NCI-H748 (cell line): ENCODE results near the gene ISG15.
"Not testable (repeated sequence)": the region's sequence is repeated elsewhere in the genome, so short reads cannot be mapped to it uniquely, and the experiment has no call there.

ENCODE experiments used
- DNase-seq: peaks from one replicate; lab custom pipeline; 2025; ENCODE audit not compliant: unreplicated experiment; lab: John Stamatoyannopoulos, UW

Gene ISG15

GRCh38 chr1:1044455-1045078 lies 31.3 kb downstream of the ISG15 start:
- DNase-seq, result no peak

DNA sequence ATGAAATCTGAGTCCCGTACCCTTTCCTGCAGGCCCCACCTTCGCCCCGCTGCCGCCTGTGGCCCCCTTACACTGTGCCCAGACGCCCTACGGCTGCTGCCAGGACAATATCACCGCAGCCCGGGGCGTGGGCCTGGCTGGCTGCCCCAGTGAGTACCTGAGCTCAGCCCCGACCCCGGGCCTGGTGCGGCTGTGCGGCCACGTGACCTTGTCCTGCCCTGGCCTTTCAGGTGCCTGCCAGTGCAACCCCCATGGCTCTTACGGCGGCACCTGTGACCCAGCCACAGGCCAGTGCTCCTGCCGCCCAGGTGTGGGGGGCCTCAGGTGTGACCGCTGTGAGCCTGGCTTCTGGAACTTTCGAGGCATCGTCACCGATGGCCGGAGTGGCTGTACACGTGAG lies 31.8 kb downstream of the ISG15 start:
- DNase-seq, result no peak

DNA sequence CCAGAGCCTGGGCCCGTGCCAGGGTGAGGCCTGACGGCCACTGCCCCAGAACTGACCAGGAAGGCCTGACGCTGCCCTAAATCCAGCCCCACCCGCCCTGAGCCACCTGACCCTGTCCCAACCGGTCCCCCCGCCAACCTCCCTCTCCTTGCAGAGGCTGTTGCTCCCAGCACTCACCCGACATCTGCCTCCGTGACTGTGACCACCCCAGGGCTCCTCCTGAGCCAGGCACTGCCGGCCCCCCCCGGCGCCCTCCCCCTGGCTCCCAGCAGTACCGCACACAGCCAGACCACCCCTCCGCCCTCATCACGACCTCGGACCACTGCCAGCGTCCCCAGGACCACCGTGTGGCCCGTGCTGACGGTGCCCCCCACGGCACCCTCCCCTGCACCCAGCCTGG lies 32.9 kb downstream of the ISG15 start:
- no peak for DNase-seq

GRCh38 chr1:1046767-1047166 lies 33.5 kb downstream of the ISG15 start:
- DNase-seq, result no peak

DNA sequence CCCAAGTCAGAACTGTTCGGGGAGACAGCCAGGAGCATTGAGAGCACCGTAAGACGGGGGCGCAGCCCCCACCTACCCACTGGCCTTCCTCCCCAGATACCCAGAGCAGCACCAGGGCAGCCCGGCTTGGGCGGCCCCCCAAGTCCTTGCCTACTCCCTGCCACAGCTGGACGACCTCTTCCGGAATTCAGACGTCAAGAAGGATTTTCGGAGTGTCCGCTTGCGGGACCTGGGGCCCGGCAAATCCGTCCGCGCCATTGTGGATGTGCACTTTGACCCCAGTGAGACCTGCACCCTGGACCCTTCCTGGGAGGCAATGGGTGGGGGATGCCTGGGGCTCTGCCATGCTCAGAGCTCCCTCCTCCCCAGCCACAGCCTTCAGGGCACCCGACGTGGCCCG lies 34.1 kb downstream of the ISG15 start:
- DNase-seq, result no peak

DNA sequence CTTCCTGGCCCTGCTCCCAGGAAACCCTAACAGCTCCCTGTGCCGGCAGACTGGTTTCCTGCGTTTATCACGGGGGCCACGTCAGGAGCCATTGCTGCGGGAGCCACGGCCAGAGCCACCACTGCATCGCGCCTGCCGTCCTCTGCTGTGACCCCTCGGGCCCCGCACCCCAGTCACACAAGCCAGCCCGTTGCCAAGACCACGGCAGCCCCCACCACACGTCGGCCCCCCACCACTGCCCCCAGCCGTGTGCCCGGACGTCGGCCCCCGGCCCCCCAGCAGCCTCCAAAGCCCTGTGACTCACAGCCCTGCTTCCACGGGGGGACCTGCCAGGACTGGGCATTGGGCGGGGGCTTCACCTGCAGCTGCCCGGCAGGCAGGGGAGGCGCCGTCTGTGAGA lies 34.7 kb downstream of the ISG15 start:
- no peak for DNase-seq

DNA sequence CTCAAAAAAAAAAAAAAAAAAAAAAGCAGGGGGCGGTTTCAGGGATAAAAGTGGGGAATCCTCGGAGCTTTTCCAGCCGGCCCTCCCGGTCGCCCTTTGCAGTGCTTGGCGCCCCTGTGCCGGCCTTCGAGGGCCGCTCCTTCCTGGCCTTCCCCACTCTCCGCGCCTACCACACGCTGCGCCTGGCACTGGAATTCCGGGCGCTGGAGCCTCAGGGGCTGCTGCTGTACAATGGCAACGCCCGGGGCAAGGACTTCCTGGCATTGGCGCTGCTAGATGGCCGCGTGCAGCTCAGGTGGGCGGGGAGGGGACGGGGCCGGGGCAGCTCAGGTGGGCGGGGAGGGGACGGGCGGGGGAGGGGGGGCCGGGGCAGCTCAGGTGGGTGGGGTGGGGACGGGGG lies 35.5 kb downstream of the ISG15 start:
- DNase-seq, result peak; percentile 7

GRCh38 chr1:1049318-1050165 lies 36.2 kb downstream of the ISG15 start:
- no peak for DNase-seq

GRCh38 chr1:1050577-1051052 lies 37.3 kb downstream of the ISG15 start:
- DNase-seq, result no peak

DNA sequence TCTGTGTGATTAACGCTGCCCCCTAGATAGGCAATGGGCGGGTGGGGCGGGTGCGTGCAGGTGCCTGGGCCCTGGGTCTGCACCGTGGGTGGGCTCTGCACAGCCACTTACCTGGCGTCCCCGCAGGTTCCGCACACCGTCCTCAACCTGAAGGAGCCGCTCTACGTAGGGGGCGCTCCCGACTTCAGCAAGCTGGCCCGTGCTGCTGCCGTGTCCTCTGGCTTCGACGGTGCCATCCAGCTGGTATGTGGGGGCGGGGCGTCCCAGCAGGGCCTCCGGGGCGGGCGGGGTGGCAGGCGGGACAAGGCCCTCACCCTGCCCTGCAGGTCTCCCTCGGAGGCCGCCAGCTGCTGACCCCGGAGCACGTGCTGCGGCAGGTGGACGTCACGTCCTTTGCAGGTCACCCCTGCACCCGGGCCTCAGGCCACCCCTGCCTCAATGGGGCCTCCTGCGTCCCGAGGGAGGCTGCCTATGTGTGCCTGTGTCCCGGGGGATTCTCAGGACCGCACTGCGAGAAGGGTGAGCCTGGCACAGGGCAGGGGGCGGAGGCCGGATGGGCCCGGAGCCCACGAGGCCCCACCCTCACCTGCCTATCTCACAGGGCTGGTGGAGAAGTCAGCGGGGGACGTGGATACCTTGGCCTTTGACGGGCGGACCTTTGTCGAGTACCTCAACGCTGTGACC lies 38.0 kb downstream of the ISG15 start:
- DNase-seq, result no peak

- no peak for DNase-seq
Measured at GRCh38 chr1:1052003-1052840, 38.9 kb downstream of the ISG15 start.

GRCh38 chr1:1053022-1053421 lies 39.7 kb downstream of the ISG15 start:
- DNase-seq, result no peak

GRCh38 chr1:1053682-1054081 lies 40.4 kb downstream of the ISG15 start:
- no peak for DNase-seq

DNA sequence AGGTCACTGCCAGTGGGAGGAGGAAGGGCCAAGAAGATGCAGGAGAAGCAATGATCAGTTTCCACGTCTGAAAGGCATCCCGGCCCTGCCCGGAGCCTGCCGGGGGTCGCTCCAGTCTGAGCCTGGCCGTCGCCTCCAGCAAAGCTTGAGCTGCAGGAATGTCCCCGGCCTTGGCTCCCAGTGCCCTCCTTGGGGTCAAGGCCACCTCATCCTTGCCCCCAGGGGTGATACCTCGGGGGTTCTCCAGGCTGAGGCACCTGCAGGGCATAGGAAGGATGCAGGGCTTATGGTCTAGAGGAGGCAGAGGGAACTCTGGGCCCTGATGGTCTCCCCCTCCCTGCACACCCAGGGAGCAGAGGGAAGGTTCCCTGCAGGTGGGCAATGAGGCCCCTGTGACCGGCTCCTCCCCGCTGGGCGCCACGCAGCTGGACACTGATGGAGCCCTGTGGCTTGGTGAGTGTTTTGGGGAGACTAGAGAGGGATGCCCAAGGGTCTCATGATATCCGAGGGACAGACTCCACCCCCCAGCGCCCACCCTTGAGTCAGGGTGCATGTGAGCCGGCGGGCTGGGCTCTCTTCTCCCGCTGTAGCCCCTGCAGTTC lies 40.9 kb downstream of the ISG15 start:
- no peak for DNase-seq

DNA sequence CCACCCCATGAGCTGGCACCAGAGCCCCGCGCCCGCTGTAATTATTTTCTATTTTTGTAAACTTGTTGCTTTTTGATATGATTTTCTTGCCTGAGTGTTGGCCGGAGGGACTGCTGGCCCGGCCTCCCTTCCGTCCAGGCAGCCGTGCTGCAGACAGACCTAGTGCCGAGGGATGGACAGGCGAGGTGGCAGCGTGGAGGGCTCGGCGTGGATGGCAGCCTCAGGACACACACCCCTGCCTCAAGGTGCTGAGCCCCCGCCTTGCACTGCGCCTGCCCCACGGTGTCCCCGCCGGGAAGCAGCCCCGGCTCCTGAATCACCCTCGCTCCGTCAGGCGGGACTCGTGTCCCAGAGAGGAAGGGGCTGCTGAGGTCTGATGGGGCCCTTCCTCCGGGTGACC lies 41.7 kb downstream of the ISG15 start:
- no peak for DNase-seq

DNA sequence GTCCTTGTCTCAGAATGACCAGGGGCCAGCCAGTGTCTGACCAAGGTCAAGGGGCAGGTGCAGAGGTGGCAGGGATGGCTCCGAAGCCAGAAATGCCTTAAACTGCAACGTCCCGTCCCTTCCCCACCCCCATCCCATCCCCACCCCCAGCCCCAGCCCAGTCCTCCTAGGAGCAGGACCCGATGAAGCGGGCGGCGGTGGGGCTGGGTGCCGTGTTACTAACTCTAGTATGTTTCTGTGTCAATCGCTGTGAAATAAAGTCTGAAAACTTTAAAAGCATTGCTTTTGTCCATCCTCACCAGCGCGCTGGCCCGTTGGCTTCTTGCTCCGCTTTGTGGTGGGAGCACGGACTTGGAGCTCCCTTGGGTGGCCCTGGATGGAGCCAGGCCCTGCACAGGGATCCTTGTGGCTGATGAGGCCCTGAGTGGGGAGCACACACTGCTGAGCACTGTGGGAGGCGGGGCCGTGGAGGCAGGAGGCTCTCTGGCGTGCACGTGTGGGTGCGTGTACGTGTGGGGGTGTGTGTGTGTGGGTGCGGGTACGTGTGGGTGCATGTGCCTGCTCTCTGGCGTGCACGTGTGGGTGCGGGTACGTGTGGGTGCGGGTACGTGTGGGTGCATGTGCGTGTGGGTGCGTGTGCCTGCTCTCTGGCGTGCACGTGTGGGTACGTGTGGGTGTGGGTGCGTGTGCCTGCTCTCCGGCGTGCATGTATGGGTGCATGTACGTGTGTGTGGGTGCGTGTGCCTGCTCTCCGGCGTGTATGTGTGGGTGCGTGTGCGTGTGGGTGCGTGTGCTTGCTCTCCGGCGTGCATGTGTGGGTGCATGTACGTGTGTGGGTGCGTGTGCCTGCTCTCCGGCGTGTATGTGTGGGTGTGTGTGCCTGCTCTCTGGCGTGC lies 42.8 kb downstream of the ISG15 start:
- no peak for DNase-seq

- DNase-seq, result not testable (repeated sequence)
Measured at GRCh38 chr1:1057769-1058087, 44.4 kb downstream of the ISG15 start.

DNA sequence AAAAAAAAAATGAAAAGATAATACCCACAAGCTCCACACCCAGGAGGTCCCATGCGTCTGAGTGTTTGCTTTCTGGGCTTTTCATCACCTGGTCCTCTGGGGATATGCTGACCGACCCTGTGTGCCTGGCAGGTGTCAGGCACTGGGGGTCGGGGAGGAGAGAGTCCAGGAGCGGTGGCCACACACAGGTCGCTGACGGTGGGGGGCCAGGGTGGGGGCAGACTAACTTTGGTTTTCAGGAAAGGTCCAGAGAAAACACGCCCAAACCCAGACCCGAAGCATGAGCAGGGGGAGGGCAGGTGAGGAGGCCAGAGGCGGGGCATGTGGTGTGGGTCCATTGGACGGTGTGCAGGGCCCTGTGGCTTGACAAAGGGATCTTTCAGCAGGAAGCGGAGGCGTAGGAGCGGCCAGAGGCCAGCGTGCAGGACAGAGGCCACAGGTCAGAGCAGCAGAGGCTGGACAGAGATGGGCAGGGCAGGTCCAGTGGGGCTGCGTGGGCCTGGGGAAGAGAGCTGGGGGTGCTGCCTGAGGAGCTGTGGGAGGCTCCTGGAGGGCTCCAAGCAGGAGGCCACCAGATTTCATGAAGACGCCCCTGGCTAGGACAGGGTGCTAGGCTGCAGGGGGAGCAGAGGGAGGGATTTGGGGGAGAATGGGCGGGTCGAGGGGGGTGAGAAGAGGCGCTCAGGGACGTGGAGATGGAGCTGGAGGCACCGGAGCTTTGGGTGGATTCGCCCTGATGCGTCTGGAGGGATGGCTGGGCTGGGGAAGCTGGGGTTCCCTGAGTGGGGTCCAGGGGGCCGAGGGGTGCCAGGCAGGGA lies 45.0 kb downstream of the ISG15 start:
- DNase-seq, result no peak

DNA sequence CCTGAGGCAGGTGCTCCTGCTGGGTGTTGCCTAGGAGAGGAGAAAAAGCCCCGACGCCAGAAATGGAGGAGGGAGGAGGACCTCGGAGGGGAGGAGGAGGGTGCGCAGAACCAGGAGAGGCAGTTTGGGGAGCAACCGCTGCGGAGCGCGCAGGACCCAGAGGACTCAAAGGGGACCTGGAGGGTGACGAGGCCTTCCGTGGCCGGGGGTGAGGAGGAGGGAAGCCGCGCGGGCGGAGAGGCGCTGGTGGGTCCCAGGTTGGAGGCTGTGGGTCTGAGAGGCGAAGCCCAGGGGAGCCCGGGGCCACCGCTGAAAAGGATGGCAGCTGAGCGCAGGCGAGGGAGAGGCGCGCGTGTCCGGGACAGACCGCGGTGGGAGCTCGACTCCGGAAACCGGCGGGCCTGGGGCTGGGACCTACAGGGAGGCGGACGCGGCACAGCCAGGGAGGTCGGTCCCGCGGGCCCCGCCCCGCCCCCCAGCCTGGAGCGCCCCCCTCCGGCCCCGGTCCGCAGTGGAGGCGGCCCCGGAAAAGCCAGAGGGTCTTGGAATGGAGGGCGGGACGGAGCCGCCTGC lies 45.7 kb downstream of the ISG15 start:
- DNase-seq, result peak; percentile 55
